Esophagus muscularis mucosa (tissue), 4 donors: ENCODE data around the gene IL36RN.

Experiments used
- CTCF ChIP-seq, 3 experiments: fragments of 200-600 bp in 2 of 3; fragments of 450-650 bp in 1 of 3; sonication (generic) in 2 of 3; IDR thresholded peaks; one replicate each; pipeline ENCODE4 v1.5.1; 2017 to 2019; ENCODE audit warnings: antibody characterized with exemption in 3 of 3, mild to moderate bottlenecking in 2 of 3, moderate library complexity in 1 of 3
- EP300 ChIP-seq: sonication (generic); formaldehyde crosslinking; IDR thresholded peaks from one replicate; pipeline ENCODE4 v1.6.1; 2017; ENCODE audit warnings: antibody characterized with exemption
- POLR2A ChIP-seq: fragments of 450-650 bp; IDR thresholded peaks from one replicate; pipeline ENCODE4 v1.6.1; 2017; ENCODE audit warnings: antibody characterized with exemption, moderate library complexity, mild to moderate bottlenecking, low read depth
- POLR2AphosphoS5 ChIP-seq, 2 donors: sonication (generic); formaldehyde crosslinking; IDR thresholded peaks; one replicate each; pipeline ENCODE4 v1.6.1; 2017; ENCODE audit warnings: antibody characterized with exemption in 2 of 2

- TF ChIP-seq CTCF (IDR thresholded peaks at IDR 0.05), result no peak
- TF ChIP-seq POLR2A, result no peak
- TF ChIP-seq EP300, result no peak
- no peak for TF ChIP-seq POLR2AphosphoS5 (IDR thresholded peaks at IDR 0.05)
Observed at GRCh38 chr2:113064281-113064680, 5.3 kb downstream of the IL36RN start.
